Measurements from ENCODE around the gene TRIO.

TRIO gene

DNA sequence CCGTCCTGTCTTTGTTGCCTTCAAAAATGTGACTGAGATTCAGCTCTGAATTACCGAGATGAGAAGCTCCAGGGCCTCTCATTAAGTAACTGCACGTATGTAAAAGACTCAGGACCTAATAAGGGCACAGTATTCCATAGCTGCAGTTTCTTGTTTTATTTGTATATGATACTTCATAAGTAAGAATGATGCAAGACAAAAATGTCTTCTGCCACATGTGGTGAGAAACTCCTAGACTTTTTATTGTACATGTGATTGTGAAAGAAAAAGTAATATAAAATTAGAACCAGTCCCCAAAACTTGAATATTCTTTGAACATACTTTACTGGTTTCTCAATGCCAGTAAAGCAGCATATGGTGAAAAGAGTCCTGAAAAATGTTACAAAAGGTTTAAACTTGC lies 328.4 kb downstream of the TRIO start:
- DNase-seq = no peak

GRCh38 chr5:14472986-14473567 lies 329.9 kb downstream of the TRIO start:
- no peak for DNase-seq

DNA sequence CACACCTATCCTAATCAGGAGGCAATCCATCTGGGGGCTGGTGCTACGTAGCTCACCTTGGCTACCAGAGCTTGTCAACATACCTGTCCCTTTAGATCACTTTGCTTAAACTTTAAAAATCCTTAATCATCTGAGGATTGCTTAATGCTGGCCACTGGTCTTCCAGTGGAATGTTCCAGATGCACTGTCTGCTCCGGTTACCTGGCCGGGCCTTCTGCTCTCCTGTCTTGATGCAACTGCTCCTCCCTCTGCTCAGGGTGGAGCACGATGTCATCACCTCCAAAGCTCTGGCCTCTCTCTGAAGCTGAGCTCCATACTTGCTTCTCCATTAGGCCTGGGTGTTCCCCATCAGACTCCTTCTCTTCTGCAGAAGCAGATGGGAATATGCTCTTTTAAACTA lies 331.9 kb downstream of the TRIO start:
- DNase-seq = no peak

DNA sequence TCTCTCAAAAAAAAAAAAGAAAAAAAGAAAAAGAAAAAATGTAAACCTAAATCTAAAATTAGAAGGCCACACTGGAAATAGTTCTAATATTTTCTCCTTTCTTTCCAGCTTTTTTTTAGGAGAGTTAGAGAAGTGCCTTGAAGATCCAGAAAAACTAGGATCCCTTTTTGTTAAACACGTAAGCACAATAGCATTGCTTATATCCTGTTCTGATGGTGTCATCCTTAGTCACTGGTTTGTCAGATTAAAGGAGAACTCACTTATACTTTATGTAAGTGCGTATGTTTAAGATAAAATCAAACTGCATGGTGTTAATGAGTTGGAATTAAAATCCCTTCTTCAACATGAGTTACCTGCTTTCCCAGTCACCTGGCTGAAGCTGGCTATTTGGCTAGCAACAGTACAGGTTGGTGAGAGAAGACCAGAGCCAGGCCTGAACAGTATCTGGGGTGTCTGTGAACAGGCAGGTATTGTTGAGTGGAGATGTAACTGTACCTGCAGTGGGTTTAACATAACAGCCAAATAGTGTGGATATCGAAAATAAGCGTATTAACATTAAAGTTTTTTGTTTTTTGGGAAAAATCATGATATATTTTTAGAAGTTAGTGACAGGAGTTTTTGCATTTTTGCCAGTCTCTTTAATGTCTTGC lies 333.8 kb downstream of the TRIO start:
- DNase-seq = no peak

DNA sequence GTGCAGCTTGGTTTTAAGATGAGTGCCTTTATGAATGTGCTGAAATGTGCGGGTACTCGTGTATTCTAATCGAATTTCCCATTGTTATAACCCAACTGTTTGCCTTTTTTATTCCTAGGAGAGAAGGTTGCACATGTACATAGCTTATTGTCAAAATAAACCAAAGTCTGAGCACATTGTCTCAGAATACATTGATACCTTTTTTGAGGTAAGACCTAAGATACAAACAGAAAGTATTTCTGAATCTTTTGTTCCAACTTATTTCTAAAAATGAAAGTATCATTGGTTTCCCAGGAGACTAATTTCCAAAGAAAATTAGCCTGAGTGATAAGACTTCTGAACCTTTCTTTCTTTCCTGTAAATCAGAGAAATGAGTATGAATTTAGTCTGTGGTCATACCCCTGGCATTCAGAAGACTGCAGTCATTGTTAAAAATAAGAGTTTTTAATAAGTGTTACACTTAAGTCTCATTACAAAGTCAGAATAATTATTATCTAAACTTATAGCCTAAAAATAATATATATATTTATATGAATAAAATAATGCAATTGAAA lies 336.1 kb downstream of the TRIO start:
- DNase-seq = no peak

DNA sequence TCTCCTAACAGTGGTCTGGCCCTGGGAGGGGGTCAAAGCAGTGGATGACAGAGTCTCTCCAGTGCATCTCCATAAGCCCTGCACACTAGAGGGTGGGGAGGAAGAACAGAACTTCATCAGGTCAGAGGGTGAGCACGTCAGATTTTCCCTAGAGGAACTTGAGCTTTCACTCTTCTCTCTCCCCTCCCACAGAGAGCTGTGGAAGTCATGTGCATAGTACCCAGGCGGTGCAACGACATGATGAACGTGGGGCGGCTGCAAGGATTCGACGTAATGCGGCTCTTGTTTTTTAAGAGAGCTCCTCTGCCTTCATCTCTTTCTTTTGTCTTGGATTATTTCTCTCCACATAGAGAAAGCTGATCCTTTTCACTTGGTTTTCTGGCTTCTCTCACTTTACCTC lies 338.2 kb downstream of the TRIO start:
- DNase-seq = no peak

- DNase-seq = no peak
These were observed 338.9 kb downstream of the TRIO start for GRCh38 chr5:14482085-14482484.

DNA sequence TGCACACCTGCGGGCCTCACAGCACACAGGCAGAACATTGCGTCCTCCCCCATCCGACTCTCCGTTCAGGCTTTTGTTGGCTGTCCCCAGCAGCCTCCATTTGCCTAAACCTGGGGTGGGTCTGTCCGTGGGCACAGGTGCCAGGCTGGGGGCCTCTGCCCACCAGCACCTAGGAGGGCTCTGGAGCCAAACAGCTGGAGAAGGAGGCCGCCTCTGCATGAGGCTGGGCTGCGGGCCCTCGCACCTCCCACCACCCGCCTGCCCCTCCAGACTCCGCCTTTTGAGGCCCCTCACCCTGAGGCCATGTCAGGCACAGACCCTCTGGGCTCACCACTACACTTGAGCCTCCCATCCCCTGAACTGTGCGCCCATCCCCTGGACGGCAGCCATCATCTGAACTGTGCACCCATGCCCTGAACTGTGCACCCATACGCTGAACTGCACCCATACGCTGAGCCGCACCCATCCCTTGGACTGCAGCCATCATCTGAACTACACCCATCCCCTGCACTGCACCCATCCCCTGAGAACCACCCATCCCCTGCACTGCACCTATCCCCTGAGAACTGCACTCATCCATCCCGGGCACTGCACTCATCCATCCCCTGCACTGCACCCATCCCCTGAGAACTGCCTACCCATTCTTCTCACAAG lies 340.5 kb downstream of the TRIO start:
- no peak for DNase-seq

GRCh38 chr5:14486486-14486885 lies 343.3 kb downstream of the TRIO start:
- no peak for DNase-seq

DNA sequence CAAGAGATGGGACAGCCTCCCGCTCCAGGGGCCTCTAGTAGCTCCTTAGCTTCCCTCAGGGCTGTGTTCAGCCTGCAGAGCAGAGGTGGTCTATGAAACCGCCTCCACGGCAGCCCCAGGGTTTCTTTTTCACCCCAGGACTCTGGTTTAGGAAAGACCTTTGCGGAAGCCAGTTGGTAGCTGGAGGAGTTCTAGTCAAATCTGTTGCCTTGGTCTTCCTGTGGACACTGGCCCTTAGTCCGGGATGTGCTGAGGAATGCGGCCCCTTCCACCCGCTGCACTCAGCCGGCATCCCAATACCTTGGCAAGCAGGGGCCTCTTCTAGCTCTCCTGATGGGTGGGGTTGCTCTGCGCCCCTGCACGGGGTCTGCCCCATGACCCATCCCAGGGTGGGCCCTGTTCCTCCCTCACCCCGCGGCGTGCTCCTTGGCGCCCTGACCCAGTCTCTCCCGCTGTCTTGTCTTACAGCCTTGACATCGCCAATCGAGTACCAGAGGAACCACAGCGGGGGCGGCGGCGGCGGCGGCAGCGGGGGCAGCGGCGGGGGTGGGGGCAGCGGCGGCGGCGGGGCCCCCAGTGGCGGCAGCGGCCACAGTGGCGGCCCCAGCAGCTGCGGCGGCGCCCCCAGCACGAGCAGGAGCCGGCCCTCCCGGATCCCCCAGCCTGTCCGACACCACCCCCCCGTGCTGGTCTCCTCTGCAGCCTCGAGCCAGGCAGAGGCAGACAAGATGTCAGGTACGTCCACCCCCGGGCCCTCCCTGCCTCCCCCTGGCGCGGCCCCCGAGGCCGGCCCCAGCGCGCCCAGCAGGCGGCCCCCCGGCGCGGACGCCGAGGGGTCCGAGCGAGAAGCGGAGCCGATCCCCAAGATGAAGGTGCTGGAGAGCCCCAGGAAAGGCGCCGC lies 344.1 kb downstream of the TRIO start:
- no peak for DNase-seq

- no peak for DNase-seq
These were observed 344.9 kb downstream of the TRIO start for GRCh38 chr5:14487897-14488570.

- DNase-seq = no peak
These were observed 345.6 kb downstream of the TRIO start for GRCh38 chr5:14488709-14489108.

DNA sequence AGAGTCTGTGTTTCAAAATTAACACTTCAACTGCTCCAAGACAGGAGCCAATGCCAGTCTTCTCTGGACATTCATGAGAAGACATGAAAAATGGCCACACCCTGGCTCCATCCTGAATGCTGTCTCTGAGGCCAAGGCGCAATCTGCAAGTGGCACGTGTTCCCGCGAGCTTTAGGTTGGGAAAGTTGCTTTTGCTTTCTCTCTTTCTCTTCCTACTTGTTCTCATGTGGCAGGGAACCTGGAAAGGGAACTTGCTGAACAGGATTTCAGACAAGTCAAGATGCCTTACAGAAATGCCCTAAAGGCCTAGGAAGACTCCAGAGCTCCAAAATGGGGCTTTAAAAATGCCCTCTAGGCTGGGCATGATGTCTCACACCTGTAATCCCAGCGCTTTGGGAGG lies 346.5 kb downstream of the TRIO start:
- DNase-seq = no peak

GRCh38 chr5:14490309-14490711 lies 347.2 kb downstream of the TRIO start:
- no peak for DNase-seq

- DNase-seq = no peak
These were observed 348.1 kb downstream of the TRIO start for GRCh38 chr5:14491015-14491915.

- DNase-seq = no peak
These were observed 349.3 kb downstream of the TRIO start for GRCh38 chr5:14492331-14492964.

- no peak for DNase-seq
These were observed 352.2 kb downstream of the TRIO start for GRCh38 chr5:14495301-14495700.

- no peak for DNase-seq
These were observed 354.2 kb downstream of the TRIO start for GRCh38 chr5:14497311-14497710.

GRCh38 chr5:14501353-14502293 lies 358.5 kb downstream of the TRIO start:
- DNase-seq = no peak

DNA sequence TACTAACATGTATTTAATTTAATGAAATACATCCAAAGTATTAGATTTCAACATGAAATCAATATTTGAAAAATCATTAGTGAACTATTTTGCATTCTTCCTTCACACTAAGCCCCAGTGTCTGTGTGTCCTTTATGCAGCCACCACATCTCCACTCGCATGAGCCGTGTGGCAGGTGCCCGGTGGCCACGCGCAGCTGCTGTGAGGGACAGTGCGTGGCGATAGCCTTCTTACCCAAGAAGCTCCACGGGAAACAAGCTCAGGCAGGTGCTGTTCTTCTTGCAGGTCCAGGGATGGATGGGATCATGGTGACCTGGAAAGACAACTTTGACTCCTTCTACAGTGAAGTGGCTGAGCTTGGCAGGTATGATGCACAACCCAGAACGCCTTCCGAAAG lies 359.1 kb downstream of the TRIO start:
- DNase-seq = no peak

All from GF-D8 (cell line).